Trophoblast cell (in vitro differentiated cells and primary cell): ENCODE results near the gene NDUFAF8.

Source experiments
- DNase-seq, 2 donors: peaks; one replicate each; pipeline ENCODE4 v3.0.0-alpha.2; 2016
- H2AFZ ChIP-seq: 2 replicates; pipeline ENCODE4 v1.6.1; 2013; ENCODE audit warnings: low read length, moderate library complexity, mild to moderate bottlenecking; ENCODE audit not compliant: insufficient read depth, poor library complexity
- H2AK5ac ChIP-seq: 2 replicates; pipeline ENCODE4 v1.6.1; 2013; ENCODE audit warnings: mild to moderate bottlenecking, low read length
- H2BK120ac ChIP-seq: 2 replicates; pipeline ENCODE4 v1.6.1; 2013; ENCODE audit warnings: low read length, mild to moderate bottlenecking, moderate library complexity; ENCODE audit not compliant: insufficient read depth, poor library complexity
- H2BK12ac ChIP-seq: 2 replicates; pipeline ENCODE4 v1.6.1; 2013; ENCODE audit warnings: mild to moderate bottlenecking, low read length, moderate library complexity
- H2BK5ac ChIP-seq: 2 replicates; pipeline ENCODE4 v1.6.1; 2013; ENCODE audit warnings: low read length, low read depth, moderate library complexity, mild to moderate bottlenecking; ENCODE audit not compliant: poor library complexity
- H3K14ac ChIP-seq: 2 replicates; pipeline ENCODE4 v1.6.1; 2013; ENCODE audit warnings: mild to moderate bottlenecking, low read length
- H3K18ac ChIP-seq: 2 replicates; pipeline ENCODE4 v1.6.1; 2013; ENCODE audit warnings: mild to moderate bottlenecking, low read length
- H3K23ac ChIP-seq: 2 replicates; pipeline ENCODE4 v1.6.1; 2013; ENCODE audit warnings: low read length
- H3K27ac ChIP-seq: 2 replicates; pipeline ENCODE4 v1.5.1; 2013; ENCODE audit warnings: low read depth, mild to moderate bottlenecking, inconsistent platforms, low read length, moderate library complexity
- H3K27me3 ChIP-seq: 2 replicates; pipeline ENCODE4 v1.6.1; 2013; ENCODE audit warnings: inconsistent platforms, mild to moderate bottlenecking, low read length, moderate library complexity; ENCODE audit not compliant: insufficient read depth
- H3K36me3 ChIP-seq, 2 experiments: 1 replicate in 1 of 2; 2 replicates in 1 of 2; pipeline ENCODE4 v1.6.1; 2013; ENCODE audit warnings: low read length in 2 of 2, mild to moderate bottlenecking in 2 of 2, moderate library complexity in 1 of 2; ENCODE audit not compliant: insufficient read depth in 2 of 2, control insufficient read depth in 1 of 2
- H3K4ac ChIP-seq: 2 replicates; pipeline ENCODE4 v1.6.1; 2013; ENCODE audit warnings: low read depth, mild to moderate bottlenecking, low read length, moderate library complexity
- H3K4me1 ChIP-seq, 2 experiments: 1 replicate in 1 of 2; 2 replicates in 1 of 2; pipeline ENCODE4 v1.6.1; 2013; ENCODE audit warnings: low read length in 2 of 2, mild to moderate bottlenecking in 2 of 2, moderate library complexity in 1 of 2; ENCODE audit not compliant: insufficient read depth in 2 of 2, control insufficient read depth in 1 of 2
- H3K4me2 ChIP-seq: 2 replicates; pipeline ENCODE4 v1.6.1; 2013; ENCODE audit warnings: inconsistent platforms, mild to moderate bottlenecking, low read length, moderate library complexity
- H3K4me3 ChIP-seq: 2 replicates; pipeline ENCODE4 v1.5.1; 2013; ENCODE audit warnings: mild to moderate bottlenecking, low read depth, low read length, inconsistent platforms
- H3K79me1 ChIP-seq: one replicate; pipeline ENCODE4 v1.6.1; 2013; ENCODE audit warnings: low read length
- H3K79me2 ChIP-seq: 2 replicates; pipeline ENCODE4 v1.6.1; 2013; ENCODE audit warnings: low read length, mild to moderate bottlenecking; ENCODE audit not compliant: control insufficient read depth, insufficient read depth, poor library complexity
- H3K9ac ChIP-seq: 2 replicates; pipeline ENCODE4 v1.6.1; 2013; ENCODE audit warnings: mild to moderate bottlenecking, low read length
- H3K9me3 ChIP-seq: 2 replicates; pipeline ENCODE4 v1.6.1; 2013; ENCODE audit warnings: low read depth, mild to moderate bottlenecking, control low read depth, inconsistent platforms, low read length; ENCODE audit not compliant: insufficient read depth
- H4K12ac ChIP-seq: 2 replicates; pipeline ENCODE4 v1.6.1; 2013; ENCODE audit warnings: low read depth, mild to moderate bottlenecking, low read length, moderate library complexity
- H4K8ac ChIP-seq: 2 replicates; pipeline ENCODE4 v1.6.1; 2013; ENCODE audit warnings: low read depth, mild to moderate bottlenecking, low read length, moderate library complexity
- H4K91ac ChIP-seq: one replicate; pipeline ENCODE4 v1.6.1; 2013; ENCODE audit warnings: low read depth, mild to moderate bottlenecking, low read length, moderate library complexity
- WGBS: extraction: QIAGEN DNeasy Blood & Tissue Kit; methylation state at CpG from one replicate; pipeline ENCODE4 v1.1.7; 2013; ENCODE audit warnings: missing lambda C conversion rate; ENCODE audit not compliant: insufficient read length, insufficient coverage; ENCODE audit errors: extremely low coverage; 5-methylcytosine and 5-hydroxymethylcytosine counted together

Gene NDUFAF8

GRCh38 chr17:81204578-81204977, 34.5 kb upstream of the NDUFAF8 start:
- no peak overlapping the region for H4K12ac ChIP-seq
- peaks cover 6% of the 10 kb centered on the region for H3K9me3 ChIP-seq
- no peak overlapping the region for H2AFZ ChIP-seq
- H3K14ac ChIP-seq, result no peak overlapping the region
- H3K18ac ChIP-seq, result no peak overlapping the region
- WGBS, result no CpG with 5 or more reads among the region's 10 CpGs
- H3K9ac ChIP-seq, result no peak overlapping the region
- no peak overlapping the region for H3K4me3 ChIP-seq
- H3K4ac ChIP-seq, result no peak overlapping the region
- no peak overlapping the region for H3K4me2 ChIP-seq
- H3K23ac ChIP-seq, result no peak overlapping the region
- H2AK5ac ChIP-seq, result no peak overlapping the region
- H3K79me1 ChIP-seq, result no peaks in the 10 kb centered on the region
- no peak overlapping the region for H2BK12ac ChIP-seq
- no peak overlapping the region for H4K8ac ChIP-seq
- no peak overlapping the region for H2BK5ac ChIP-seq
- H2BK120ac ChIP-seq, result no peak overlapping the region
- no peak overlapping the region for H4K91ac ChIP-seq
- peaks cover 11 to 22% of the 10 kb centered on the region in 2 experiments for H3K36me3 ChIP-seq
- DNase-seq, result no peak
- H3K27ac ChIP-seq, result no peak overlapping the region
- H3K4me1 ChIP-seq, result no peaks in the 10 kb centered on the region
- no peaks in the 10 kb centered on the region for H3K27me3 ChIP-seq
- no peaks in the 10 kb centered on the region for H3K79me2 ChIP-seq

- H3K23ac ChIP-seq, result no peak overlapping the region
- WGBS, result no CpG with 5 or more reads among the region's 4 CpGs
- no peak overlapping the region for H4K91ac ChIP-seq
- H3K4ac ChIP-seq, result no peak overlapping the region
- peaks cover 4% of the 10 kb centered on the region for H3K9me3 ChIP-seq
- no peaks in the 10 kb centered on the region for H3K79me2 ChIP-seq
- no peak overlapping the region for H2BK5ac ChIP-seq
- no peaks in the 10 kb centered on the region for H3K4me1 ChIP-seq
- H3K14ac ChIP-seq, result no peak overlapping the region
- H2BK12ac ChIP-seq, result no peak overlapping the region
- H3K27me3 ChIP-seq, result no peaks in the 10 kb centered on the region
- H2AFZ ChIP-seq, result no peak overlapping the region
- H4K12ac ChIP-seq, result no peak overlapping the region
- no peaks in the 10 kb centered on the region for H3K79me1 ChIP-seq
- H3K9ac ChIP-seq, result no peak overlapping the region
- H3K18ac ChIP-seq, result no peak overlapping the region
- no peak overlapping the region for H3K4me2 ChIP-seq
- H3K4me3 ChIP-seq, result no peak overlapping the region
- H3K36me3 ChIP-seq, result peaks cover 7 to 19% of the 10 kb centered on the region in 2 experiments
- H3K27ac ChIP-seq, result no peak overlapping the region
- H2AK5ac ChIP-seq, result no peak overlapping the region
- no peak overlapping the region for H2BK120ac ChIP-seq
- DNase-seq, result no peak
- H4K8ac ChIP-seq, result no peak overlapping the region
These were observed 33.0 kb upstream of the NDUFAF8 start for GRCh38 chr17:81206166-81206565.

GRCh38 chr17:81206657-81207056, 32.5 kb upstream of the NDUFAF8 start:
- Histone ChIP-seq H2BK12ac (no peak overlapping the region), H3K4me1 (no peaks in the 10 kb centered on the region), H3K36me3 (peaks cover 7 to 19% of the 10 kb centered on the region in 2 experiments), H2AFZ (no peak overlapping the region), H3K79me2 (no peaks in the 10 kb centered on the region), H3K9me3 (peaks cover 4% of the 10 kb centered on the region), H3K79me1 (no peaks in the 10 kb centered on the region), H2BK5ac (no peak overlapping the region), H3K18ac (no peak overlapping the region), H3K4me3 (peak overlapping the region; percentile 5), H2AK5ac (no peak overlapping the region), H4K12ac (no peak overlapping the region), H3K14ac (no peak overlapping the region), H3K4ac (no peak overlapping the region), H3K4me2 (no peak overlapping the region), H3K27ac (no peak overlapping the region), H3K9ac (no peak overlapping the region), H3K23ac (no peak overlapping the region), H4K91ac (no peak overlapping the region), H3K27me3 (no peaks in the 10 kb centered on the region), H2BK120ac (no peak overlapping the region), H4K8ac (no peak overlapping the region)
- DNase-seq, result no peak
- WGBS, result no CpG with 5 or more reads among the region's 12 CpGs

- H3K9ac ChIP-seq, result no peak overlapping the region
These were observed 31.2 kb upstream of the NDUFAF8 start for GRCh38 chr17:81207610-81208581.

More at GRCh38 chr17:81207610-81208581, 31.2 kb upstream of the NDUFAF8 start:
- DNase-seq, result no peak
- Histone ChIP-seq H3K36me3 (peaks cover 8 to 16% of the 10 kb centered on the region in 2 experiments), H3K4me2 (no peak overlapping the region), H3K23ac (no peak overlapping the region), H4K12ac (no peak overlapping the region), H3K9me3 (peaks cover 4% of the 10 kb centered on the region), H3K27ac (no peak overlapping the region), H3K14ac (no peak overlapping the region), H2AK5ac (no peak overlapping the region), H2BK5ac (no peak overlapping the region), H3K4me3 (peak overlapping the region; percentile 29), H3K4ac (no peak overlapping the region), H4K91ac (no peak overlapping the region), H3K79me2 (no peaks in the 10 kb centered on the region), H3K18ac (no peak overlapping the region), H3K4me1 (no peaks in the 10 kb centered on the region), H2BK12ac (no peak overlapping the region), H4K8ac (no peak overlapping the region), H3K27me3 (no peaks in the 10 kb centered on the region), H3K79me1 (no peaks in the 10 kb centered on the region), H2AFZ (no peak overlapping the region), H2BK120ac (no peak overlapping the region)
- WGBS, result no CpG with 5 or more reads among the region's 21 CpGs
